GOT3 (cell line): ENCODE measurements around the gene ZBTB38.

Source experiments
- DNase-seq: peaks from one replicate; lab custom pipeline; 2025; ENCODE audit warnings: mixed read lengths; lab: John Stamatoyannopoulos, UW

Gene ZBTB38

GRCh38 chr3:141368925-141369794, 856 bp downstream of the ZBTB38 start:
- no peak for DNase-seq

GRCh38 chr3:141370065-141370533, 1.8 kb downstream of the ZBTB38 start:
- DNase-seq: no peak

GRCh38 chr3:141371882-141372281, 3.6 kb downstream of the ZBTB38 start:
- no peak for DNase-seq

- no peak for DNase-seq
Measured at GRCh38 chr3:141372656-141373055, 4.4 kb downstream of the ZBTB38 start.

GRCh38 chr3:141373232-141373631, 4.9 kb downstream of the ZBTB38 start:
- DNase-seq: no peak

GRCh38 chr3:141373768-141374526, 5.6 kb downstream of the ZBTB38 start:
- DNase-seq: no peak

GRCh38 chr3:141375381-141376301, 7.3 kb downstream of the ZBTB38 start:
- no peak for DNase-seq

- DNase-seq: no peak
Measured at GRCh38 chr3:141377377-141377776, 9.1 kb downstream of the ZBTB38 start.

- no peak for DNase-seq
Measured at GRCh38 chr3:141378556-141378955, 10.3 kb downstream of the ZBTB38 start.

- DNase-seq: no peak
Measured at GRCh38 chr3:141379250-141379966, 11.1 kb downstream of the ZBTB38 start.

- no peak for DNase-seq
Measured at GRCh38 chr3:141380279-141380678, 12.0 kb downstream of the ZBTB38 start.

GRCh38 chr3:141380987-141381386, 12.7 kb downstream of the ZBTB38 start:
- no peak for DNase-seq

GRCh38 chr3:141382571-141382970, 14.3 kb downstream of the ZBTB38 start:
- no peak for DNase-seq

- DNase-seq: no peak
Measured at GRCh38 chr3:141383555-141384129, 15.3 kb downstream of the ZBTB38 start.

- DNase-seq: no peak
Measured at GRCh38 chr3:141384157-141384556, 15.9 kb downstream of the ZBTB38 start.

GRCh38 chr3:141384575-141384974, 16.3 kb downstream of the ZBTB38 start:
- DNase-seq: no peak

- no peak for DNase-seq
Measured at GRCh38 chr3:141385406-141386125, 17.3 kb downstream of the ZBTB38 start.

GRCh38 chr3:141386126-141386488, 17.8 kb downstream of the ZBTB38 start:
- no peak for DNase-seq

GRCh38 chr3:141386611-141387111, 18.4 kb downstream of the ZBTB38 start:
- no peak for DNase-seq

- no peak for DNase-seq
Measured at GRCh38 chr3:141387516-141387915, 19.2 kb downstream of the ZBTB38 start.
